SH-SY5Y (cell line): ENCODE measurements around the gene HYI.

Experiments used
- GATA2 ChIP-seq: IDR thresholded peaks from 2 replicates; pipeline ENCODE4 v1.6.1; 2011; ENCODE audit warnings: mild to moderate bottlenecking, low read depth, low read length
- GATA3 ChIP-seq: IDR thresholded peaks from 2 replicates; pipeline ENCODE4 v1.6.1; 2011; ENCODE audit warnings: low read depth, mild to moderate bottlenecking, low read length, moderate library complexity

DNA sequence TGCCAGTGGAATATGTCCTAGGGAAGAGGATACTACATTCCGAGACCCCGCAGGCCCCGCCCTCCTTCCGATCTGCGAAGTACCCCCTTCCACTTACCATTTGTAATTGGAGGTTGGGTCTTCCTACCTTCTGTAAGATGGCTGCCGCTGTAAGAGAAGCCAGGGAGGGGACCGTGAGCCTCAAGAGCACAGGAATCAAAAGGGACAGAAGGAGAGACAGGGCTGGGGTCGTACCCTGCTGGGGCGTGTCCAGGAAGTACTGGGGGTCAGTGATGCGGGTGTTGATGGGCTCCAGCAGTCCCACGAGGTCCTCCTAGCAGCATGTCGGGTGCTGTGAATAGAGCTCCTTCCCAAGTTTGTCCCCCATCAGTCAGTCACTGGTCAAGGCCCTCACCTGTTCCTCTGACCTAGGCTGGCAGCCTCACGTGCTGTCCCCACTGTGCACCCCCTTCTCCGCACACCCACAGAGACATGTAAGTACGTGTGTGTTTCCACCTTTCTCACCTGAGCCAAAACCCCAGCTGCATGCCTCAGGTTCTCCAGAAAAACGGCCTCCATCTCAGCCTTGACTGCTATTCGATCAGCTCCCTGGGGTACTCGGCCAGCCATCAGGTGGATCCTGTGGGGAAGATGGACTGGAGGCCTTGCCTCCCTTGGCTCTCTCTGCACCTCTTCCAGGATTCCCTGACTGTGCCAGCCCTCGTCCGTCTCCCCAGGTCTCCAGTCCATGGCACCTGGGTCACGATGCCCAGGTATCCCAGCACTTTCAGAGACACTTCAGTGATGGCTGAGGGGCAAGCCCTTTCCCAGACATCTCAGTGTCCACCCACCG, 1.8 kb downstream of the HYI start:
- TF ChIP-seq GATA3 (no peak), GATA2 (no peak)
